ENCODE results near the gene SLF2. TPM values are rescaled to one million over a fixed set of nuclear protein-coding genes. Genes with fewer than 3 reads are reported as not detected.

The SLF2 gene
- total RNA-seq, 1 experiment from 2014 or later: 43.0 TPM

DNA sequence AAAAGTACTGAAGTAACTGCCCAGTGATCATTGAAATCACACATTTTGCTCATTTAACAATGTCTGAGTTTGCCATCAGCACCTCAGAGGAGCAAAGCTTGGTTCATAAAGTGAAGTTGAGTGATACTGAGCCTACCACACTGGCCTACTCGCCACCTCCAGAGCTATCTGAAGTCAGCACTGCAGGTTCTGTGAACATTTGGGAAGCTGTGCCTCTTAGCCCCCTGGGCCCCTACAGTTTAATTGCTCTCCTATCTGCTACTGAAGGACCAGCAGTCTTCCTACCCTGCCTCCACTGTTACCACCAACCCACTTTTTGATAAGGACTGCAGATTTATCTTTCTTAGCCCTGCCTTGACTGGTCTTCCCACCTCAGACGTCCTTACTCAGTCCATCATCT is 54.6 kb downstream of the SLF2 start:
- ChIA-PET CTCF (interaction anchor here (0.5 to 2.7 kb wide), 4 partner anchors 10 to 49 kb away, joined by 3 to 10 read pairs (median 6); no protein-coding TSS in a partner anchor), POLR2A (interaction anchor here (0.7 kb wide), 1 partner anchor 30 kb away, joined by 3 read pairs; no protein-coding TSS in a partner anchor), RAD21 (ENCODE audit: low non-redundant PET in 1 of 2, low total read pairs in 2 of 2, uncharacterized antibody in 2 of 2, unreplicated experiment in 2 of 2) (no interaction called here)
- intact Hi-C loops (cut with micrococcal nuclease): no loop called here
- Histone ChIP-seq H3K9ac (ENCODE audit: low read length) (no peak overlapping the region), H3K4me3 (replicated peaks in 1 of 2; ENCODE audit: low read depth in 1 of 2, low read length in 2 of 2) (no peak overlapping the region), H3K27ac (ENCODE audit: low read depth, low read length) (no peak overlapping the region), H3K27me3 (ENCODE audit: insufficient read depth, low read length) (no peaks in the 10 kb centered on the region), H3K36me3 (ENCODE audit: control insufficient read depth in 1 of 2, insufficient read depth in 2 of 2, low read length in 2 of 2) (peaks cover 0 to 19% of the 10 kb centered on the region in 2 experiments; a peak in 2 of 4 replicates), H3K4me2 (ENCODE audit: low read length) (no peak overlapping the region), H2AFZ (ENCODE audit: low read depth, low read length, poor library complexity, severe bottlenecking) (no peak overlapping the region), H4K20me1 (ENCODE audit: insufficient read depth) (no peaks in the 10 kb centered on the region), H3K9me2 (ENCODE audit: insufficient read depth) (no peaks in the 10 kb centered on the region), H3K9me3 (ENCODE audit: control insufficient read depth in 1 of 2, insufficient read depth in 1 of 2, low read depth in 1 of 2, low read length in 2 of 2) (no peaks in the 10 kb centered on the region), H3K79me2 (ENCODE audit: insufficient read depth, low read length) (no peaks in the 10 kb centered on the region), H3K4me1 (ENCODE audit: control insufficient read depth in 1 of 2, insufficient read depth in 2 of 2, low read length in 2 of 2) (peaks cover 7 to 32% of the 10 kb centered on the region in 2 experiments; a peak in 3 of 4 replicates)
- TF ChIP-seq ATF3 (IDR thresholded peaks at IDR 0.05) (no peak), EZH2 (IDR thresholded peaks at IDR 0.05) (no peak), SP1 (IDR thresholded peaks at IDR 0.05; ENCODE audit: low read depth) (no peak), YY1 (IDR thresholded peaks at IDR 0.05; ENCODE audit: extremely low read depth, insufficient replicate concordance, low read depth, low read length) (no peak), JUND (IDR thresholded peaks at IDR 0.05) (no peak), RAD21 (IDR thresholded peaks at IDR 0.05; ENCODE audit: low read depth) (no peak), SRF (IDR thresholded peaks at IDR 0.05; ENCODE audit: low read depth) (no peak), ZFX (IDR thresholded peaks at IDR 0.05) (no peak), REST (IDR thresholded peaks at IDR 0.05; ENCODE audit: low read depth) (no peak)
- TF ChIP-seq, protein P1, sequence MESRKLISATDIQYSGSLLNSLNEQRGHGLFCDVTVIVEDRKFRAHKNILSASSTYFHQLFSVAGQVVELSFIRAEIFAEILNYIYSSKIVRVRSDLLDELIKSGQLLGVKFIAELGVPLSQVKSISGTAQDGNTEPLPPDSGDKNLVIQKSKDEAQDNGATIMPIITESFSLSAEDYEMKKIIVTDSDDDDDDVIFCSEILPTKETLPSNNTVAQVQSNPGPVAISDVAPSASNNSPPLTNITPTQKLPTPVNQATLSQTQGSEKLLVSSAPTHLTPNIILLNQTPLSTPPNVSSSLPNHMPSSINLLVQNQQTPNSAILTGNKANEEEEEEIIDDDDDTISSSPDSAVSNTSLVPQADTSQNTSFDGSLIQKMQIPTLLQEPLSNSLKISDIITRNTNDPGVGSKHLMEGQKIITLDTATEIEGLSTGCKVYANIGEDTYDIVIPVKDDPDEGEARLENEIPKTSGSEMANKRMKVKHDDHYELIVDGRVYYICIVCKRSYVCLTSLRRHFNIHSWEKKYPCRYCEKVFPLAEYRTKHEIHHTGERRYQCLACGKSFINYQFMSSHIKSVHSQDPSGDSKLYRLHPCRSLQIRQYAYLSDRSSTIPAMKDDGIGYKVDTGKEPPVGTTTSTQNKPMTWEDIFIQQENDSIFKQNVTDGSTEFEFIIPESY (IDR thresholded peaks at IDR 0.05; ENCODE audit: extremely low read depth, insufficient replicate concordance, low read length): no peak
- DNase-seq (ENCODE audit: low read depth, low spot score): no peak
- ATAC-seq: no peak
- BruUV-seq (replicated peaks): no TSS peak

Data from HCT116 (cell line).